GM18511 (cell line): ENCODE measurements around the gene AKNA.
"Not testable (repeated sequence)": the region's sequence is repeated elsewhere in the genome, so short reads cannot be mapped to it uniquely, and the experiment has no call there.

Source experiments
- ATAC-seq: cut with Tn5 transposase; IDR thresholded peaks from one replicate; pipeline ENCODE4 v1.9.1; 2021; ENCODE audit warnings: mild to moderate bottlenecking, moderate library complexity; ENCODE audit not compliant: unreplicated experiment

AKNA gene

GRCh38 chr9:114341991-114342390, 45.8 kb downstream of the AKNA start:
- no peak for ATAC-seq

- ATAC-seq, result no peak
Observed at GRCh38 chr9:114341152-114341830, 46.5 kb downstream of the AKNA start.

GRCh38 chr9:114339130-114339908, 48.5 kb downstream of the AKNA start:
- no peak for ATAC-seq

- no peak for ATAC-seq
Observed at GRCh38 chr9:114338187-114338586, 49.6 kb downstream of the AKNA start.

- ATAC-seq, result no peak
Observed at GRCh38 chr9:114336699-114337395, 50.9 kb downstream of the AKNA start.

GRCh38 chr9:114336157-114336556, 51.6 kb downstream of the AKNA start:
- ATAC-seq, result no peak

- ATAC-seq, result no peak
Observed at GRCh38 chr9:114335745-114336144, 52.0 kb downstream of the AKNA start.

GRCh38 chr9:114334490-114334889, 53.3 kb downstream of the AKNA start:
- no peak for ATAC-seq

GRCh38 chr9:114333718-114334117, 54.1 kb downstream of the AKNA start:
- not testable (repeated sequence) for ATAC-seq

GRCh38 chr9:114332474-114333040, 55.2 kb downstream of the AKNA start:
- ATAC-seq, result not testable (repeated sequence)

GRCh38 chr9:114331229-114332195, 56.3 kb downstream of the AKNA start:
- not testable (repeated sequence) for ATAC-seq

GRCh38 chr9:114330636-114331035, 57.1 kb downstream of the AKNA start:
- no peak for ATAC-seq

- ATAC-seq, result not testable (repeated sequence)
Observed at GRCh38 chr9:114329625-114330022, 58.2 kb downstream of the AKNA start, which contains the start of gene ORM2. Gene ORM2, plus strand, starts transcription at chr9:114329869. Its CDS starts 36 bp downstream, at chr9:114329905.

GRCh38 chr9:114328937-114329624, 58.7 kb downstream of the AKNA start:
- not testable (repeated sequence) for ATAC-seq

GRCh38 chr9:114328357-114328820, 59.4 kb downstream of the AKNA start:
- ATAC-seq, result not testable (repeated sequence)

- ATAC-seq, result no peak
Observed at GRCh38 chr9:114327749-114328148, 60.0 kb downstream of the AKNA start.

- not testable (repeated sequence) for ATAC-seq
Observed at GRCh38 chr9:114325684-114326254, 62.0 kb downstream of the AKNA start.

GRCh38 chr9:114324965-114325364, 62.8 kb downstream of the AKNA start:
- not testable (repeated sequence) for ATAC-seq

- ATAC-seq, result no peak
Observed at GRCh38 chr9:114324492-114324891, 63.3 kb downstream of the AKNA start.
